HG02588 (cell line): ENCODE measurements around the gene EIF4G3.
"Not testable (repeated sequence)": the region's sequence is repeated elsewhere in the genome, so short reads cannot be mapped to it uniquely, and the experiment has no call there.

Experiments used
- ATAC-seq: cut with Tn5 transposase; IDR thresholded peaks from one replicate; pipeline ENCODE4 v1.9.1; 2021; ENCODE audit warnings: mild to moderate bottlenecking, moderate library complexity; ENCODE audit not compliant: unreplicated experiment

EIF4G3 gene

DNA sequence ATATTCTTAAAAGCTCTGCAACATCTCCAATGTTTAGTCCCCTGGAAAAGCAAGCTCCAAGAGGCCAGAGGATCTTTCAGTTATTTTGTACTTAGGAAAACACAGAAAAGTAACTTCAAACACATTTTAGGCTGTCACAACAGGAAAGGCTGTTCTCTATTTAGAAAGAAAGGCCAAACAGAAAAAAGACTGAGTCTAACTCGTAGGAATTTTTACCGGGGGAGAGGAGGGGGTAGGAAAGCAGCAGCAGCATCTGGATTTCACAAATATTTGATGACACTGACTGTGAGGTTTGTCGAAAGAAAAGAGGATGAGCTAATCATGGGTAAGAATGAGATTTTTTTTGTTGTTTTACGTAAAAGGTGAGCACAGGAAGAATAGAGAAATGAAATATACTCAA lies 107.1 kb downstream of the EIF4G3 start:
- no peak for ATAC-seq

DNA sequence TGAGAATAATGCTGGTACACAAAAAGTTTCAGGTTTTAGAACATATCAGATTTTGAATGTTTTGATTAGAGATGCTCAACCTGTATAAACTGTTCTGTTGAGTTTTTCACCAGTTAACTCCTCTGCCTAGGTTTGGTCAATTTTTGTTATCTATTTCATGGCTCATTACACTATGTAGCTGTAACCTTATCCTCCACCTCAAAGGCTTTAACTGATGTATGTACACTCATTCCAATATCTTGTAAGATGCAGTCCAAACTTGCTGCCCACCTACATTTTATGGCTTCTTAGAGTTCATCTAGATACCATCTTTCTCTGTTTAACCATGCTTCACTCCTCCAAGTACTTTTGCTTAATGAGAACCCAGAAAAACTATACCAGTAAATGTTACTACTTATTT lies 107.8 kb downstream of the EIF4G3 start:
- no peak for ATAC-seq

DNA sequence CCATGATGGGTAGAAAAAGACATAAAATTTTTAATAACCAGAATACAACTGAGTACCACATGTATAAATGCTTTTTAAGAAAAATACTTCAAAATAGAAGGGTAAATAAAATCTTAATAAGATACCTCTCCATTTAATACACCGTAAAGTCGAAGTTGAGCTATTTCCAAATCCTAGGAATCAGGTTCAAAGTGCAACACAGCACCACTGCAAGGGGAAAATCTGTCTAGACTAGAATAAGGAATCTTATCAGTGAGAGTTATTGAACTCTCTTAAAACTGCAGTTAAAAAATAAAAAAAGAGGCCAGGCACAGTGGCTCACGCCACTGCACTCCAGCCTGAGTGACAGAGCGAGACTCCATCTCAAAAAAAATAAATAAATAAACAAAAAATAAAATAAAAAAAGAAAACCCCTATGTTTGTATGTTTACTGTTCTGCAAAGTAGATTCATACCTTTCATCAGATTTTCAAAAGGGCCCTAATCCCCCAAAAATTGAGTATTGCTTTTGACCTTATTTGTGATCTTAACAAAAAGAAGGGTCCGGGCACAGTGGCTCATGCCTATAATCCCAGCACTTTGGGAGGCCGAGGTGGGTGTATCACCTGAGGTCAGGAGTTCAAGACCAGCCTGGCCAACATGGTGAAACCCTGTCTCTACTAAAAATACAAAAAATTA lies 109.0 kb downstream of the EIF4G3 start:
- no peak for ATAC-seq

GRCh38 chr1:21066356-21067012 lies 110.2 kb downstream of the EIF4G3 start:
- ATAC-seq = no peak

DNA sequence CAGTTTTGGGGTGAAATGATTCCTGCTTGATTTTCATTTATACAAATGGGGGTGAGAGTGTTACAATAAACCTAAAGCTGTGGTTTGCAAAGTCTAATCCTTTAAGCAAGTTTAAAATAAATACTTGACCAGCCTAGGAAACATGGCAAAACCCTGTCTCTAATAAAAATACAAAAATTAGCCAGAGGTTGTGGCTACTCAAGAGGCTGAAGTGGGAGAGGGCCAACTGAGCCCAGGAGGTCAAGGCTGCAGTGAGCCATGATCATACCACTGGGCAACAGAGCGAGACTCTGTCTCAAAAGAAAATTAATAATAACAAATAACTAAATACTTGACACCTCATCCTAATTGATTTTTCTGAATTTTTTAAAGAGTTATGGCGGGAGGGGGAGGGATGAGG lies 110.8 kb downstream of the EIF4G3 start:
- ATAC-seq = no peak

DNA sequence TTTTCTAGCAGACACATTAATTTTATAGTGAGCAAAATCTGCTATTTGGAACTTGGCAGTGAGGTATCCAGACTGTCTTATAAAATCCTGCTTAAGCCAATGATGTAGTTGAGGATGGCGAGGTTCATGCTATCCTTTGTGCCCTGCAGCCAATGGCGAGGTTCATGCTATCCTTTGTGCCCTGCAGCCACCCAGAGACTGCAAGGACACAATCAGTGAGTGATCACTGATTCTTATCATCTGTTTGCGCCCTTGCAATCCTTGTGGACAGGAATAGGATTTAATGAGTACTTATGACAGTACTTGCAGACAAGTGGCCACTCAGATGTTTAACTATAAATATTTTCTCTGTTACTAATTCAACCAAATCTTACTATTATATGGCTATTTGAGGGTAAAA lies 112.6 kb downstream of the EIF4G3 start:
- no peak for ATAC-seq

- no peak for ATAC-seq
Observed at GRCh38 chr1:21060523-21060922, 116.2 kb downstream of the EIF4G3 start.

DNA sequence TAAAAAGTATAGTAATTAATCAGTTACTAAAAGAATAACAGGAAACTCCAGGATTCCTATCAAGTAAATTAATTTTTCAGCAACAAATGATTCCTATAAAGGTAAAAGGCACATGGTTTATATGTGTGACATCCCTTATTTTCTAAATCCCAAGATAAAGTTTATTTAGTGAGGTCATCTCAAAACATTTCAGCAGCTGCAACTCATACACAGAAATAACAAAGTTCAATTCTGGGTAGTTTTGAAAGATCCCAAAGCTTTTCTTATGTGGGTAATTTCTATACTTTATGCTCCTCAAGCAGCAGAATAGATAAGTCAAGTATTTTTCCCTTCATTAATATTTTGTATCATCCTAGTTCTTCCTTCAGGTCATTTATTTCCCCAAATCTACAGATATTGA lies 117.7 kb downstream of the EIF4G3 start:
- no peak for ATAC-seq

- no peak for ATAC-seq
Observed at GRCh38 chr1:21058035-21058793, 118.5 kb downstream of the EIF4G3 start.

DNA sequence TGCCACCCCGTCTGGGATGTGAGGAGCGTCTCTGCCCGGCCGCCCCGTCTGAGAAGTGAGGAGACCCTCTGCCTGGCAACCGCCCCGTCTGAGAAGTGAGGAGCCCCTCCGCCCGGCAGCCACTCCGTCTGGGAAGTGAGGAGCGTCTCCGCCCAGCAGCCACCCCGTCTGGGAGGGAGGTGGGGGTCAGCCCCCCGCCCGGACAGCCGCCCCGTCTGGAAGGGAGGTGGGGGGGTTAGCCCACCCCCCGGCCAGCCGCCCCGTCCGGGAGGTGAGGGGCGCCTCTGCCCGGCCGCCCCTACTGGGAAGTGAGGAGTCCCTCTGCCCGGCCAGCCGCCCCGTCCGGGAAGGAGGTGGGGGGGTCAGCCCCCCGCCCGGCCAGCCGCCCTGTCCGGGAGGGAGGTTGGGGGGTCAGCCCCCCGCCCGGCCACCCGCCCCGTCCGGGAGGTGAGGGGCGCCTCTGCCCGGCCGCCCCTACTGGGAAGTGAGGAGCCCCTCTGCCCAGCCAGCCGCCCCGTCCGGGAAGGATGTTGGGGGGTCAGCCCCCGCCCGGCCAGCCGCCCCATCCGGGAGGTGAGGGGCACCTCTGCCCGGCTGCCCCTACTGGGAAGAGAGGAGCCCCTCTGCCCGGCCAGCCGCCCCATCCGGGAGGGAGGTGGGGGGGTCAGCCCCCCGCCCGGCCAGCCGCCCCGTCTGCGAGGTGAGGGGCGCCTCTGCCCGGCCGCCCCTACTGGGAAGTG lies 123.3 kb downstream of the EIF4G3 start:
- ATAC-seq = not testable (repeated sequence)

- ATAC-seq = no peak
Observed at GRCh38 chr1:21052034-21052433, 124.7 kb downstream of the EIF4G3 start.

DNA sequence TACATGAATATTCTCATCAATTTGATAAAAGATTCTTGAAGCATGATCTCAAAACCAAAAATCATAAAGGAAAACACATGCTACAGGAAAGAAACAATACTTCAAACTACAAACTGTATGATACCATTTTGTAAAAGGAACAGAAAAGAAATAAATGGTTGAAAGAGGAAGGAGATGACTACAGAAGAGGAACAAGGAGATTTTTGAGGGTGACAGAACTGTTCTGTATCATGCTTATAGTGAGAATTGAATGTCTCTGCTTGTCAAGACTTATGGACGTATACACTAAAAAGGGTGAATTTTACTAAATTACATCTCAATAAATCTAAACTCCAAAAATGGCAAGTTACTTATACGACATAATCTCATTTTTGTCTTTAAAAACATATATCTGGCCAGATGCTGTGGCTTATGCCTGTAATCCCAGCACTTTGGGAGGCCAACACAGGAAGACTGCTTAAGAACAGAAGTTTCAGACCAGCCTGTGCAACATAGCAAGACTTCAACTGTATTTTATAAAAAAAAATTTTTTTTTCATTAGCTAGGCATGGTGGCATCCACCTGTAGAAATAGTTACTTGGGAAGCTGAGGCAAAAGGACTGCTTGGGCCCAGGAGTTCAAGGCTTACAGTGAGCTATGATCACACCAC lies 125.4 kb downstream of the EIF4G3 start:
- ATAC-seq = no peak

GRCh38 chr1:21050031-21050430 lies 126.7 kb downstream of the EIF4G3 start:
- ATAC-seq = no peak

DNA sequence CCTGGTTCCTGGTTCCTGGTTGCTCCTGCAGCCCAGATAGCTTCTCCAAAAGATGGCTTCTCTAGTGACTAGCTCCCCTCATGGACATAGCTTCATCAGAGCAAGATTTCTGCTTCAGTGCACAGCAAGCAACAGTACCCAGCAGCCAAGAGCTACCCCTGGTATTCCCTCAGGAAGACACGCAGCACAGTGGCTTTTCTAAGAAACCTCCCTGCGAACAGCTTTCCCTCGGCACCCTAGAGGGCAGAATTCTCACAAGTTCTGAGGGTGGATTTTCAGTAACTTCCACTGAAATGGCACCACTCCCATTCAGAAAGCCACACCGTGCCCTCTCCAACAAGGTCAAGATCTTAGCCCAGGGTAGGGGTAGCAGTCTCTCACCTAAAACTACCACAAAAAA lies 128.2 kb downstream of the EIF4G3 start:
- ATAC-seq = no peak

GRCh38 chr1:21046132-21046531 lies 130.6 kb downstream of the EIF4G3 start:
- no peak for ATAC-seq

DNA sequence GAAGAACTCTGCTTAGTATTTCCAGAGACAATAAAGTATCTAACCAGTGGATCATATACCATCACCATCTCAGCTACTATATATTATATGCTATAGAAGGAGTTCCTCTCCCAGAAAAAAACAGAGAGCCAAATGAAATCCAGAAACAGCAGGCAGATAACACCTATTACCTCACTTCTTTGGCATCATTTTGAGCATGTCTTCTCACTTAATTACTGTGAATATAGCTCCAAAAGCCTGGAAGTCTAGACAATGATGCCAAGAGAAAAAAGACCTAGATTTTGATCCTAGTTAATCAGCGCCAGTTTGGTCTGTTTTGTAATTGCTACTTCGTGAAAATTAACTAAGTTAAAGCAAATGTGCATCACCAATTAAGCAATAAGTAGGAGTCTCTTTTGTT lies 131.3 kb downstream of the EIF4G3 start:
- ATAC-seq = no peak

GRCh38 chr1:21042929-21043605 lies 133.6 kb downstream of the EIF4G3 start:
- no peak for ATAC-seq

GRCh38 chr1:21041541-21041940 lies 135.2 kb downstream of the EIF4G3 start:
- ATAC-seq = no peak

DNA sequence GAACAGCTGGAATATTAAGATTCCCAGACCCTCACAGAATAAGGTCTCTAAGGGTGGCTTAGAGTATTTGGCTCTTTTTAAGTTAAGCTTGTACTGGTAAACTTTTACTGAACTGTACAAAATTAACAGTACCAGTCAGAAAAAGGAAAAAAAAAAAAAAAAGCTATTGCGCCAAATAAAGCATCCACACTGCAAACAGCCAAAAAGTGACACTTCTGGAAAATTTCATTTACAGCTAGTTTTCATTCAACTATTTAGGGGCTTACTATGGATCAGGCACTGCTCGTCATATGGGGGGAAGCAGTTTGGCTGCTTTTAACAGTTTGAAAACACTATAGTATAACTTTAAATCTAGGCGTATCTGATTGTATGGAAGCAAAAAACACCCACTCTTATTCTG lies 139.6 kb downstream of the EIF4G3 start:
- no peak for ATAC-seq

DNA sequence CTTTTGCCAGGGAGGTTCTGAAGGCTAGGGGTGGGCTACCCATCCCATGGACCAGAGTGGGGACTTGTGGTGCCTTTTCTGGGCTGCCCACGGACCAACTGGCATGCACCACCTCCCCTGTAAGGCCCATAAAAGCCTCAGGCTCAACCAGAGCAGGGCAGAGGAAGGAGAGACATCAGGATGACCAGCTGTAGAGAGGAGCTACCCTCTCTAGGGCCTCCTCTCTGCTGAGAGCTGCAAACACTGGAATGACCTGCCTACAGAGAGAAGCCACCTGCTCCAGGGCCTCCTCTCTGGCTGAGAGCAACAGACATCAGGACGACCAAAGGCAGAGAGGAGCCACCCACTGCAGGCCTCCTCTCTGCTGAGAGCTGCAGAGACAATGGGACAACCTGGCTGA lies 140.9 kb downstream of the EIF4G3 start:
- ATAC-seq = no peak
